ENCODE measurements around the gene ADAM23.

Gene ADAM23

DNA sequence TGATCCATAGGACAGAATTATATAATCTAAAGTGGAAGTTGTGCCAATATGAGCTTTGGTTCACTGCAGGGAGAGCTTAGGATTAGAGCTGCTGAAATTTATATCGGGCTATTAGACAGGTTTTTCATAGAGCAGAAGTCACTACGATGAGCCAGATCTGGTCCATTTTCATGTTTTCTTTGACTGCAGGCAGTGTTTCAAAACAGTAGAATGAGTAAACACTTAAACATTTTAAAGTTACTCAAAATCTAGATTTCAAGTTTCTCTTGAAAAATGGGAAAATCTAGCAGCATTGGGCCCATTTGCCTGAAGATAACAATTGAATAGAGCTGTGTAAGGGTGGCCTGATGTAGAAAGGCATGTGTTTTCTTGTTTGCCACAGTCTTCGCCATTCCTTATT lies 14.5 kb upstream of the ADAM23 start:
- no peaks in the 10 kb centered on the region for H3K9me3 Mint-ChIP-seq
- no peaks in the 10 kb centered on the region for H3K4me1 Mint-ChIP-seq
- H3K4me3 Mint-ChIP-seq, result no peak overlapping the region
- ATAC-seq (replicated peaks; ENCODE audit: extremely low read depth, poor library complexity, severe bottlenecking) (no peak), DNase-seq (ENCODE audit: low spot score in 2 of 2) (no peak)
- H3K27ac Mint-ChIP-seq (ENCODE audit: low read depth), result no peak overlapping the region
- no peaks in the 10 kb centered on the region for H3K27me3 Mint-ChIP-seq
- no peaks in the 10 kb centered on the region for H3K36me3 Mint-ChIP-seq (ENCODE audit: insufficient read depth)

DNA sequence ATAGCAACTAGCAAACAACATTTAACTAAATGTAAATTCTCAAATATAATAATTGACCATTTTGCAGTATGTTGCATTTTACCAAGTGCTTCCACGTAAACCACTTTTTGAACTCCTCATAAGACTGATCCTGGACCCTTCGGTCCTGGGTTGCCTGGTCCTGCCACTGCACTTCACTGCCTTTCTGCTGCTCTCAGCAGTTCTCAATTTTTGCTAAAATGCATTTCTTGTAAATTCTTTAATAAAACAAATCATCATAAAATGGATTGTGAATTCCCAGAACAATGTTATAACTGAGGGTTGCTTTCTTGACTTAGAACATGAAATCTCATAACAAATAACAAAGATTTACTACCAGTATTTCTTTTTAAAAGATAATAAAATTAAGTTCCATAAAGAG lies 12.9 kb upstream of the ADAM23 start:
- Mint-ChIP-seq H3K9me3 (no peaks in the 10 kb centered on the region), H3K36me3 (ENCODE audit: insufficient read depth) (no peaks in the 10 kb centered on the region), H3K27ac (ENCODE audit: low read depth) (no peak overlapping the region), H3K27me3 (no peaks in the 10 kb centered on the region), H3K4me3 (no peak overlapping the region), H3K4me1 (no peaks in the 10 kb centered on the region)
- ATAC-seq (replicated peaks; ENCODE audit: extremely low read depth, poor library complexity, severe bottlenecking) (no peak), DNase-seq (ENCODE audit: low spot score in 2 of 2) (no peak)

DNA sequence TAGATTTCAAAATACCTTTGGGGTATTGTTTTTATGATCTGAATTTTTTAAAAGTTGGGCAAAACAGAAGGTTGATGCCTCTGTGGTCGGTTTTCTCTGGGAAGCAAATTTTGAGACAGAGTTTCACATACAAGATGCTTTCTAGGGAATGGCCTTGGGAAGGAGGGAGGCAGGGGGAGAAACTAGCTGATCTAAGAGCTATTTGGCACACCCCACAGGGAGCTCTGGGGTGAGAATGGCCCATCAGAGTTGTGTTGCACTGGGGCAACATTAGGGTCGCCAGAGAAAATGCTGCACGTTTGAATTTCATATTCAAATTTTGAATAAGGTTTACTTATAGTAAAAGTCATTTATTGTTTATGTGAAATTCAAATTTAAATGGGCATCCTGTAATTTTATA lies 11.9 kb upstream of the ADAM23 start:
- no peak overlapping the region for H3K4me3 Mint-ChIP-seq
- no peak for ATAC-seq (replicated peaks; ENCODE audit: extremely low read depth, poor library complexity, severe bottlenecking)
- H3K4me1 Mint-ChIP-seq, result no peaks in the 10 kb centered on the region
- no peaks in the 10 kb centered on the region for H3K9me3 Mint-ChIP-seq
- no peak for DNase-seq (ENCODE audit: low spot score in 2 of 2)
- H3K27me3 Mint-ChIP-seq, result no peaks in the 10 kb centered on the region
- no peak overlapping the region for H3K27ac Mint-ChIP-seq (ENCODE audit: low read depth)
- H3K36me3 Mint-ChIP-seq (ENCODE audit: insufficient read depth), result no peaks in the 10 kb centered on the region

DNA sequence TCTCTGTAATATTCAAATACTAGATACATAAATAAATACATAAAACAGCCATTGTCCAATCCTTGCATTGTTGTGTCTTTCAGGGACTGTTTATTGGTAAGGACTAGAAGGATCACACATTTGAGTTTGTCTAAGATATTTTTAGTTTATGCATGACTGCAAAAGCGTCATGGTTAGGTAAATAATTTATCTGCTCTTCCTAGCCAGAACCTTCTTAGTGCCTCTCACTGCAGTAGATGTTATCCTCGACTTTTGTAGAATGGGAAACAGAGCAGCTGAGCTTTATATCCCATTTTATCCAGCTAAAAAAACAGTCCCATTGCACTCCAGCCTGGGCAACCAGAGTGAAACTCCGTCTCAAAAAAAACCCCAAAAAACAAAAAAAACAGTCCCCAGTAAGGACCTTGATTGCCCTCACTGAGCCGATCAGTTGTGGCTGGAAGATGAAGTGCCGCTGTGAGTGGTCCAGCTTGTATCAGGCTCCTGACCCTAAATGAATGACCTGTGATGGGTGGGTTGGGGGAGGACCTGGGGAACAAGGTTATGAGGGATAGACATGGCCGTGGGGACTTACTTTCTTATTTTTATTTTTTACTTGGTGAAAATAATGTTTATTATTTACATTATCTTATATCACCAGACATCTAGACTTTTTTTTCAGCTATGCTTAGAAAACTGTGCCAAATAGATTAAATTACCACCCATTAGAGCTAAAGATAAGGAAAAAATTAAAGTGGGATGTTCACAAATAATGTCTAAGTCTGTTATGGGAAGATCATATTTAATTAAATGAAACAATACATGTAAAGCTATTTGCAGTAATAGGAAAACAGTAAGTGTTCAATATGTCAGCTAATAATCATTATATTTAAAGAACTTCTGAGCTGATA lies 10.9 kb upstream of the ADAM23 start:
- no peaks in the 10 kb centered on the region for H3K9me3 Mint-ChIP-seq
- H3K27ac Mint-ChIP-seq (ENCODE audit: low read depth), result no peak overlapping the region
- H3K4me3 Mint-ChIP-seq, result no peak overlapping the region
- H3K27me3 Mint-ChIP-seq, result no peaks in the 10 kb centered on the region
- DNase-seq (ENCODE audit: low spot score in 2 of 2), result no peak
- H3K4me1 Mint-ChIP-seq, result no peaks in the 10 kb centered on the region
- no peak for ATAC-seq (replicated peaks; ENCODE audit: extremely low read depth, poor library complexity, severe bottlenecking)
- H3K36me3 Mint-ChIP-seq (ENCODE audit: insufficient read depth), result no peaks in the 10 kb centered on the region

DNA sequence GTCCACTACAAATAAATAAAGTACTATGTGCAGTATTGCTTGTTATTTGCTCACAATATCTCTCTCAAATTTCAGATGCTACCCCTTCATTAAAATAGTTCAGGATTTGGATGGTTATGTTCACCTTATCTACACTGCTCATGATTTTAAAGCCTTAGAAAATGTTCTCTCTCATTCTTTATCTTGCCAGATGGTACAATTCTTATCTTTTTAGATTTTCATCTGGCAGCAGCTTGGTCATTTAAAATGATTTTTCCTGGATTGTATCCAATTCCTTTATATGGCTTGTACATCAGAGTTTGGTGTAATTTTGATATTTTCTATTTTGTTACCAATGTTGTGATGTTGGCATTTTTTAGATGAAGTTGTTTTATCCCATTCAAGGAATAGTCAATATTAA lies 10.1 kb upstream of the ADAM23 start:
- Mint-ChIP-seq H3K27me3 (no peaks in the 10 kb centered on the region), H3K4me3 (no peak overlapping the region), H3K36me3 (ENCODE audit: insufficient read depth) (no peaks in the 10 kb centered on the region), H3K9me3 (no peaks in the 10 kb centered on the region), H3K4me1 (no peaks in the 10 kb centered on the region), H3K27ac (ENCODE audit: low read depth) (no peak overlapping the region)
- DNase-seq (ENCODE audit: low spot score in 2 of 2) (no peak), ATAC-seq (replicated peaks; ENCODE audit: extremely low read depth, poor library complexity, severe bottlenecking) (no peak)

DNA sequence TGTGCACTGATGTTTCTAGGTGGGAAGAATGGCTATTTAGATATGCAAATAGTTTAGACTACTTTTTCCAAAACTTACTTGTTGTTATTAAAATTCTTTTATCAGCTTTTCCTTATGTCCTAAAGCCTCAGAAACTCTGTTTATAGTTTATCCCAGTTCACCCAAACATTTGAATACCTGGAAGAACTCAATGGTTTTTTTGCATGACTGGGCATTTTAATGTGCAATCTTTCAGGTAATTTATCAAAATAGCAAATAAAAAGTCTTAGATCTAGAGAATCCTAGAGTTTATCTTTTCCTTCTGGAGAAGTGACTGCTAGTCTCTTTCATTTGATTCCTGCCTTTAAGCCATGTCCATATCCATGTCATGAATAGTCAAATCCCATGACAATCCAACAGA lies 9.6 kb upstream of the ADAM23 start:
- H3K4me3 Mint-ChIP-seq, result no peak overlapping the region
- no peak for ATAC-seq (replicated peaks; ENCODE audit: extremely low read depth, poor library complexity, severe bottlenecking)
- no peaks in the 10 kb centered on the region for H3K9me3 Mint-ChIP-seq
- no peak for DNase-seq (ENCODE audit: low spot score in 2 of 2)
- no peaks in the 10 kb centered on the region for H3K4me1 Mint-ChIP-seq
- no peaks in the 10 kb centered on the region for H3K36me3 Mint-ChIP-seq (ENCODE audit: insufficient read depth)
- no peak overlapping the region for H3K27ac Mint-ChIP-seq (ENCODE audit: low read depth)
- peaks cover 4% of the 10 kb centered on the region for H3K27me3 Mint-ChIP-seq

DNA sequence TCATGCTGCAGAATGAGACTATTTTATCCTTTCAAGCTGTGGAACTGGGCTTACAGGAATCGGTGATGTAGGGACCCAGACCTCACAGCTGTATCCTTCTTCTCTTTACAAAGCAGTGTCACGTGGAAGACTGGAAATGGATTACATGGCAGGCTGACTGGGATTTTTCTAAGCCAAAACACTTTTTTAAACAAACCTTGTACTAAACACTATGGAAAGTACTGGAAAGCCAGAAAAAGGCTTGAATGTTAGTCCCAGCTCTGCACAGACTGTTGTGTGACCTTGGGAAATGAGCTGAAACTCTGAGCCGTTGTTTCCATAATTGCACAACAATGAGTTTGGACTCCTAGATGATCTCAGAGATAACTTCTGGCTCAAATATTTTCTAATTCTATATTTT lies 7.6 kb upstream of the ADAM23 start:
- DNase-seq (ENCODE audit: low spot score in 2 of 2) (no peak), ATAC-seq (replicated peaks; ENCODE audit: extremely low read depth, poor library complexity, severe bottlenecking) (no peak)
- Mint-ChIP-seq H3K4me3 (no peak overlapping the region), H3K36me3 (ENCODE audit: insufficient read depth) (no peaks in the 10 kb centered on the region), H3K27me3 (peaks cover 21% of the 10 kb centered on the region), H3K4me1 (no peaks in the 10 kb centered on the region), H3K9me3 (no peaks in the 10 kb centered on the region), H3K27ac (ENCODE audit: low read depth) (no peak overlapping the region)

DNA sequence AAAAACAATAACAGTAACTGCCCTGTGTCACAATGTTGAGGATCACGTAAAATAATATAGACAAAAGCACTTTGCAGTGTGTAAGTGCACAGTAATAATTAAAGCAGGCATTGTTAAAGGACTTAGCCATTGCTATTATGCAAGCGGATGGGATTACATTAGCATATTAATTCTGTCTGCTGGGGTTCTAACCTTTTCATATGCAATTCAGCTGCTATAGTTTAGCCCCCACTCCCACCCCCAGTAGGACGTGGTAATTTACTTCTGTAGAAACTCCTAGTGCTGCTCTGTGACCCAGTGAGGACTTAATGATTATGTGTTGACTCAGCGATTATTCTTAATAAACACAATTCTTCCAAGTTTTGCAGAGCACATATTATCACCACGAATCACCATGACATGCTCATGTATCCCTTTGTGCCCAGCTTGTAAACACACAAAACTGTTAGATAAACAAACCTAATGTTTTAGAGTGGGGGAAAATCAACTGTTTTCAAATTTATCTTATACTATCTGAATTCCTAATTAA lies 5.1 kb upstream of the ADAM23 start:
- Mint-ChIP-seq H3K27ac (ENCODE audit: low read depth) (no peak overlapping the region), H3K27me3 (peaks cover 46% of the 10 kb centered on the region), H3K4me3 (no peak overlapping the region), H3K4me1 (peaks cover 4% of the 10 kb centered on the region), H3K9me3 (no peaks in the 10 kb centered on the region), H3K36me3 (ENCODE audit: insufficient read depth) (no peaks in the 10 kb centered on the region)
- DNase-seq (ENCODE audit: low spot score in 2 of 2) (no peak), ATAC-seq (replicated peaks; ENCODE audit: extremely low read depth, poor library complexity, severe bottlenecking) (no peak)

DNA sequence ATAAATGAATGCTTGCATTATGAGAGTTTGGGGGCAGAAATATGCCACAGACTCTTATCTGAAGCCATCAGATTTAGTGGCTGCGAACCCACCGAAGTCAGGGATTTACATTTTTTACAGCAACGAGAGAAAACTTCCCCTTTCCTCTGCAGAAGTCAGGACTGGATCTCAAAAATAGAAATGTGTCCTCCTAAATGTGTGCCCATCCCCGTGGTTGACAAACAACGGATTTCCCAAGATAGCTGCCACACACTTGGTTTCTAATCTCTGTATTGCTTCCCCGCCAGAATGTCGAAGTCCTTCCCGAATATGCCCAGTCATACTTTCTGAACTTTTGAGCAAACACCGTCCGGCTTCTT lies 879 bp upstream of the ADAM23 start:
- no peak for DNase-seq (ENCODE audit: low spot score in 2 of 2)
- Mint-ChIP-seq H3K27me3 (peaks cover 69% of the 10 kb centered on the region), H3K27ac (ENCODE audit: low read depth) (no peak overlapping the region), H3K4me1 (peaks cover 4% of the 10 kb centered on the region), H3K36me3 (ENCODE audit: insufficient read depth) (no peaks in the 10 kb centered on the region), H3K4me3 (peak overlapping the region; percentile 42), H3K9me3 (no peaks in the 10 kb centered on the region)
- ATAC-seq (replicated peaks; ENCODE audit: extremely low read depth, poor library complexity, severe bottlenecking), result no peak

DNA sequence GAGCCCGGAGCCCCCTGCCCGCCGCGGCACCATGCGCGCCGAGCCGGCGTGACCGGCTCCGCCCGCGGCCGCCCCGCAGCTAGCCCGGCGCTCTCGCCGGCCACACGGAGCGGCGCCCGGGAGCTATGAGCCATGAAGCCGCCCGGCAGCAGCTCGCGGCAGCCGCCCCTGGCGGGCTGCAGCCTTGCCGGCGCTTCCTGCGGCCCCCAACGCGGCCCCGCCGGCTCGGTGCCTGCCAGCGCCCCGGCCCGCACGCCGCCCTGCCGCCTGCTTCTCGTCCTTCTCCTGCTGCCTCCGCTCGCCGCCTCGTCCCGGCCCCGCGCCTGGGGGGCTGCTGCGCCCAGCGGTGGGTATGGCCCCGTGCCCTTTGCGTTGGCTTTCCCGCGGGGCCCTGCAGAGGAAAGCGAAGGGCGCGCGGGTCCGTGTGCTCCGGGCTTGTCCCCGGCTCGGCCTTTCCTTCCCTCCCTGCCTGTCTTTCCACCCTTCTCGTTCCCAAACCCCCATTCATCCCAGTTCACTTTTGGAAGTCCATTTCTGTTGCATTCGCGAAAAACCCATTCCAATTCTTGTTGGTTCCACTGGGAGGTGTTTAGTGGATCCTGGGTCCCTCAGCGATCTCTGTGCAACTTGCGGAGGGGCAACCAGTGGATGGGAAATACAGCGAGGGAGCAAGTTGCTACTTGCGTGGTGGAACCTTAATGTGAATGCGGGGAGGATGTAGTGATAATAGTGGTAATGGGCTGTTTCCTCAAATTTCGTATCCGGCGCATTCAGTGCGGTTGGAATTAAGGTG lies 599 bp downstream of the ADAM23 start:
- H3K4me3 Mint-ChIP-seq, result peak overlapping the region; percentile 58
- peaks cover 4% of the 10 kb centered on the region for H3K4me1 Mint-ChIP-seq

DNA sequence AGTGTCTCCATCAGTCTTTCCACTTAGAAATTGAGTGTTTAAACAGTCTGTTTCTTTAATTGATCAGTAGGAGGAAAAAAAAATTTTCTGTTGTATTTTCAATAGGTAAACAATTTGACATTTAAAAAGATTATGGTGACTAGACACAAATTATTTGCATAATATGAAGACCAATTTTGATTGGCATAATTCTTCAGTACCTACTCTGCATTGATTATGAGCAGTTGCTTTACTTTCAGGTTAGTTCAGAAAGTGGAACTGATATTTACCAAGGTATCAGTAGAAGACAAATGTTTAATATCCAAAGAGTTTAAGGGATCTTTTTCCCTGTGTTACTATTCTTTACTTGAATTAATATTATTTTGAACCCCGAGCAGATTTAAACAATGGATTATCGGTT lies 2.6 kb downstream of the ADAM23 start:
- no peak for ATAC-seq (replicated peaks; ENCODE audit: extremely low read depth, poor library complexity, severe bottlenecking)
- Mint-ChIP-seq H3K36me3 (ENCODE audit: insufficient read depth) (no peaks in the 10 kb centered on the region), H3K4me1 (peaks cover 4% of the 10 kb centered on the region), H3K9me3 (peaks cover 4% of the 10 kb centered on the region), H3K27ac (ENCODE audit: low read depth) (no peak overlapping the region), H3K27me3 (peaks cover 65% of the 10 kb centered on the region), H3K4me3 (no peak overlapping the region)
- no peak for DNase-seq (ENCODE audit: low spot score in 2 of 2)

More for the DNA sequence above, 599 bp downstream of the ADAM23 start:
- ATAC-seq (replicated peaks; ENCODE audit: extremely low read depth, poor library complexity, severe bottlenecking), result peak; percentile 37
- Mint-ChIP-seq H3K36me3 (ENCODE audit: insufficient read depth) (no peaks in the 10 kb centered on the region), H3K27me3 (peaks cover 77% of the 10 kb centered on the region), H3K27ac (ENCODE audit: low read depth) (no peak overlapping the region), H3K9me3 (no peaks in the 10 kb centered on the region)
- no peak for DNase-seq (ENCODE audit: low spot score in 2 of 2)

DNA sequence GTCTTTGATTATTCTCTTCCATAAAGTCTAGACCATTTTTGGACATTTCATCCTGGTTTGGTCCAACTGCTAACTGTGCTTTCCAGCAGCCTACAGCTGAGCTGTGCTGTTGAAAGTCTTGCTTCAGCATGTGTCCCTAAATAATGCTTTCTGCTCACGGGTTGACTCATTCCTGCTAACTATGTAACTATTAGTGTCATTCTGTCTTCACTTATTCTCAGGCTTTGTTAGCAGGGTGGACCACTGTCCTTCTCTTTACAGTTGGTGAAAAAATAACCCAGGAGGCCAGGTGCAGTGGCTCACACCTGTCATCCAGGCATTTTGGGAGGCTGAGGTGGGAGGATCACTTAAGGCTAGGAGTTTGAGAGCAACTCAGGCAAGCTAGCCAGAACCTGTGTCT lies 8.9 kb downstream of the ADAM23 start:
- Mint-ChIP-seq H3K4me1 (no peaks in the 10 kb centered on the region), H3K4me3 (no peak overlapping the region), H3K27ac (ENCODE audit: low read depth) (no peak overlapping the region), H3K27me3 (peaks cover 28% of the 10 kb centered on the region), H3K36me3 (ENCODE audit: insufficient read depth) (no peaks in the 10 kb centered on the region), H3K9me3 (peaks cover 5% of the 10 kb centered on the region)
- DNase-seq (ENCODE audit: low spot score in 2 of 2) (no peak), ATAC-seq (replicated peaks; ENCODE audit: extremely low read depth, poor library complexity, severe bottlenecking) (no peak)

DNA sequence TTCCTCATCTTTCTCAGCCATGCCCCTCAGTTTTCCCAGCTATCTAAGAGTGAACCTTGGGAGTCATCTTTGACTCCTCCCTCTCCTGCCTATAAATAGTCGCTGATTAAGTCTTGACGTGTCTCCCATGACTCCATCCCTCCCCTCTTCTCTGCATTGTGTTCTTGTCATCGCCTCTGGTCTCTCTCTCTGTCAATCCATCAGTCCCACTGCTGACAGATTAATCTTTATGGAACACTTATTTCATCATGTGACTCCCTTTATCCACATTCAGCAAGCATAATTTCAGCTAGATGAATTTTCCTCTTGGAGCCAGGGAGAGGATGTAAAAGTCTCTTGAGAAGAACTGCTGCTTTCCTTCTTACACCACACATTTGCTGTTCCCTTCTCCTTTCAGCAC lies 9.4 kb downstream of the ADAM23 start:
- H3K9me3 Mint-ChIP-seq, result peaks cover 5% of the 10 kb centered on the region
- no peaks in the 10 kb centered on the region for H3K36me3 Mint-ChIP-seq (ENCODE audit: insufficient read depth)
- no peak overlapping the region for H3K27ac Mint-ChIP-seq (ENCODE audit: low read depth)
- peaks cover 25% of the 10 kb centered on the region for H3K27me3 Mint-ChIP-seq
- H3K4me3 Mint-ChIP-seq, result no peak overlapping the region
- DNase-seq (ENCODE audit: low spot score in 2 of 2), result no peak
- no peaks in the 10 kb centered on the region for H3K4me1 Mint-ChIP-seq
- no peak for ATAC-seq (replicated peaks; ENCODE audit: extremely low read depth, poor library complexity, severe bottlenecking)

Data from central memory CD8-positive, alpha-beta T cell (primary cell).